PFSK-1 (cell line): ENCODE results near the gene VCL.

Source experiments
- POLR2AphosphoS5 ChIP-seq: IDR thresholded peaks from 2 replicates; pipeline ENCODE4 v1.6.1; 2012; ENCODE audit warnings: low read depth, mild to moderate bottlenecking, control low read depth, low read length, moderate library complexity
- REST ChIP-seq, 2 experiments: IDR thresholded peaks; 2 replicates each; pipeline versions ENCODE4 v1.6.1 to v1.8.0; 2011 to 2012; ENCODE audit warnings: low read depth in 2 of 2, low read length in 2 of 2, control low read depth in 1 of 2, inconsistent platforms in 1 of 2, mild to moderate bottlenecking in 1 of 2, moderate library complexity in 1 of 2; ENCODE audit not compliant: insufficient read depth in 1 of 2
- TAF1 ChIP-seq: IDR thresholded peaks from 2 replicates; pipeline ENCODE4 v1.6.1; 2012; ENCODE audit warnings: low read length, control low read depth, borderline replicate concordance; ENCODE audit not compliant: insufficient read depth

GRCh38 chr10:74008212-74008731, 10.4 kb downstream of the VCL start:
- TF ChIP-seq POLR2AphosphoS5: no peak
- TF ChIP-seq TAF1: no peak
- TF ChIP-seq REST (IDR thresholded peaks at IDR 0.05; ENCODE audit: insufficient read depth in 1 of 2, low read depth in 2 of 2, low read length in 2 of 2): no peak
